ENCODE data around the gene PKHD1. TPM values are rescaled to one million over a fixed set of nuclear protein-coding genes. Genes with fewer than 3 reads are reported as not detected.

The PKHD1 gene
- total RNA-seq, 1 experiment from 2014 or later, result 0.09 TPM

DNA sequence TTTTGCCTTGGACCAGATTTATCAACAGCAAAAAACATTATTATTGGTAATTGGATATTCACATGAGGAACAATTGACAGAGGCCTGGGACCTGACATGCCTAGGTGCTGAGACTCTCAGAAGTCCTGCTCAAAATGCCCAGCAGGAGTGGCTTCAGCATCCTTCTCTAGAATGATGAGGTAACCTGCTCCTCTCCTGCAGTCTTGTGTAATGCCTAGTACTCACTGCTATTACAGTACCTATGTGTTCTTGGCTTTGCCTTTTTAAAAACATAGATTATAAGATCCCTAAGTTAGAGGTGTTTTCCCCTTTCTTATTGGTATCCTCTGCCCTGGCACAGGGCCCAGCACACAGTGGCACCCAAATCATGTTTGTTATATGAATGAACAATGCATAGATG is 230.9 kb downstream of the PKHD1 start:
- Histone ChIP-seq H2BK12ac (ENCODE audit: insufficient read length, low read depth, low read length) (no peak overlapping the region), H3K18ac (ENCODE audit: insufficient read length, low read depth, low read length) (no peak overlapping the region), H3K79me1 (ENCODE audit: insufficient read depth, low read depth, low read length, poor library complexity, severe bottlenecking) (no peaks in the 10 kb centered on the region), H2AFZ (ENCODE audit: low read length) (no peak overlapping the region), H3K14ac (ENCODE audit: insufficient read depth, low read length) (no peak overlapping the region), H4K5ac (ENCODE audit: insufficient read length, low read depth, low read length) (no peak overlapping the region), H2BK5ac (ENCODE audit: insufficient read length, low read length) (no peak overlapping the region), H4K8ac (replicated peaks; ENCODE audit: insufficient read length, low read depth, low read length) (no peak overlapping the region), H3K27ac (ENCODE audit: insufficient read length, low read depth, low read length) (no peak overlapping the region), H3K4ac (ENCODE audit: low read depth, low read length) (no peak overlapping the region), H3K23ac (ENCODE audit: insufficient read length, low read depth, low read length) (no peak overlapping the region), H2BK15ac (ENCODE audit: low read depth, low read length) (no peak overlapping the region), H3K9ac (ENCODE audit: extremely low read depth, insufficient read length, low read length) (no peak overlapping the region), H3K27me3 (ENCODE audit: insufficient read depth, low read length) (no peaks in the 10 kb centered on the region), H3K56ac (ENCODE audit: insufficient read length, low read depth, low read length) (no peak overlapping the region), H4K20me1 (ENCODE audit: control insufficient read depth, insufficient read depth, insufficient read length) (no peaks in the 10 kb centered on the region), H2BK20ac (ENCODE audit: low read depth, low read length, poor library complexity, severe bottlenecking) (no peak overlapping the region), H3K79me2 (ENCODE audit: insufficient read depth, low read length) (no peaks in the 10 kb centered on the region), H2BK120ac (ENCODE audit: low read depth, low read length, poor library complexity, severe bottlenecking) (no peak overlapping the region), H3K23me2 (ENCODE audit: insufficient read length, low read depth, low read length, poor library complexity, severe bottlenecking) (no peaks in the 10 kb centered on the region), H4K91ac (ENCODE audit: insufficient read length, low read depth, low read length) (no peak overlapping the region), H3K4me1 (ENCODE audit: insufficient read depth, low read length) (no peaks in the 10 kb centered on the region; the same call in 1 of the 2 replicates), H3K9me3 (ENCODE audit: control insufficient read depth, low read depth, low read length) (no peaks in the 10 kb centered on the region), H3K4me2 (ENCODE audit: insufficient read depth, insufficient read length, low read length) (no peak overlapping the region), H3T11ph (ENCODE audit: low read length) (no peak overlapping the region), H2AK5ac (ENCODE audit: insufficient read length, low read length) (no peak overlapping the region)
- no peak for DNase-seq
- Mint-ChIP-seq H3K4me3 (no peak overlapping the region), H3K36me3 (ENCODE audit: insufficient read depth in 1 of 3, low read depth in 3 of 3) (peaks cover 6 to 28% (median 17%) of the 10 kb centered on the region in 3 experiments), H3K9me3 (peaks cover 16 to 21% of the 10 kb centered on the region in 2 experiments), H3K27me3 (ENCODE audit: low read depth) (peaks cover 6% of the 10 kb centered on the region), H3K27ac (no peak overlapping the region), H3K4me1 (peaks cover 15 to 20% of the 10 kb centered on the region in 2 experiments)
- no peak for TF ChIP-seq CTCF (conservative IDR thresholded peaks at IDR 0.05)
